H9 (cell line): ENCODE results near the gene RS1. TPM values are rescaled to one million over a fixed set of nuclear protein-coding genes. Genes with fewer than 3 reads are reported as not detected.

ENCODE experiments used
- DNase-seq: peaks from one replicate; pipeline ENCODE4 v3.0.0-alpha.2; 2017
- H2AFZ ChIP-seq: one replicate; pipeline ENCODE4 v1.6.1; 2013; ENCODE audit warnings: mild to moderate bottlenecking, low read length, control low read depth, moderate library complexity
- H2AK5ac ChIP-seq: 2 replicates; pipeline ENCODE4 v1.6.1; 2013; ENCODE audit warnings: low read length, control low read depth, mixed read lengths; ENCODE audit not compliant: insufficient read length
- H2BK120ac ChIP-seq: one replicate; pipeline ENCODE4 v1.6.1; 2013; ENCODE audit warnings: low read depth, mild to moderate bottlenecking, low read length, control low read depth, inconsistent platforms; ENCODE audit not compliant: poor library complexity, severe bottlenecking
- H2BK12ac ChIP-seq: 2 replicates; pipeline ENCODE4 v1.6.1; 2013; ENCODE audit warnings: low read length, control low read depth, mixed read lengths, low read depth; ENCODE audit not compliant: insufficient read length
- H2BK15ac ChIP-seq: 2 replicates; pipeline ENCODE4 v1.6.1; 2013; ENCODE audit warnings: low read depth, low read length, control low read depth
- H2BK20ac ChIP-seq: one replicate; pipeline ENCODE4 v1.6.1; 2013; ENCODE audit warnings: low read depth, mild to moderate bottlenecking, low read length, control low read depth, inconsistent platforms; ENCODE audit not compliant: poor library complexity, severe bottlenecking
- H2BK5ac ChIP-seq: 2 replicates; pipeline ENCODE4 v1.6.1; 2013; ENCODE audit warnings: low read length, control low read depth, mixed read lengths; ENCODE audit not compliant: insufficient read length
- H3K14ac ChIP-seq: 2 replicates; pipeline ENCODE4 v1.6.1; 2013; ENCODE audit warnings: low read length, control low read depth; ENCODE audit not compliant: insufficient read depth
- H3K18ac ChIP-seq: 2 replicates; pipeline ENCODE4 v1.6.1; 2013; ENCODE audit warnings: low read depth, mild to moderate bottlenecking, mixed read lengths, low read length, control low read depth; ENCODE audit not compliant: insufficient read length
- H3K23ac ChIP-seq: 2 replicates; pipeline ENCODE4 v1.6.1; 2013; ENCODE audit warnings: low read length, control low read depth, mixed read lengths, low read depth; ENCODE audit not compliant: insufficient read length
- H3K23me2 ChIP-seq: 2 replicates; pipeline ENCODE4 v1.6.1; 2013; ENCODE audit warnings: low read depth, mild to moderate bottlenecking, mixed read lengths, low read length, control low read depth; ENCODE audit not compliant: insufficient read length, poor library complexity, severe bottlenecking
- H3K27ac ChIP-seq: 2 replicates; pipeline ENCODE4 v1.5.1; 2013; ENCODE audit warnings: low read length, control low read depth, mixed read lengths, low read depth; ENCODE audit not compliant: insufficient read length
- H3K27me3 ChIP-seq: 2 replicates; pipeline ENCODE4 v1.6.1; 2013; ENCODE audit warnings: low read length, control low read depth, inconsistent platforms; ENCODE audit not compliant: insufficient read depth
- H3K4ac ChIP-seq: 2 replicates; pipeline ENCODE4 v1.6.1; 2013; ENCODE audit warnings: low read depth, mild to moderate bottlenecking, control low read depth, inconsistent platforms, low read length, moderate library complexity
- H3K4me1 ChIP-seq: 2 replicates; pipeline ENCODE4 v1.6.1; 2013; ENCODE audit warnings: low read length, control low read depth, inconsistent platforms; ENCODE audit not compliant: insufficient read depth
- H3K4me2 ChIP-seq: 2 replicates; pipeline ENCODE4 v1.6.1; 2013; ENCODE audit warnings: low read length, control low read depth, mixed read lengths; ENCODE audit not compliant: insufficient read length, insufficient read depth
- H3K56ac ChIP-seq: 2 replicates; pipeline ENCODE4 v1.6.1; 2013; ENCODE audit warnings: low read depth, mild to moderate bottlenecking, mixed read lengths, low read length, control low read depth; ENCODE audit not compliant: insufficient read length
- H3K79me1 ChIP-seq: 2 replicates; pipeline ENCODE4 v1.6.1; 2013; ENCODE audit warnings: low read depth, mild to moderate bottlenecking, moderate library complexity, low read length, control low read depth, inconsistent platforms; ENCODE audit not compliant: insufficient read depth, poor library complexity, severe bottlenecking
- H3K79me2 ChIP-seq: 2 replicates; pipeline ENCODE4 v1.6.1; 2013; ENCODE audit warnings: low read length, control low read depth, inconsistent platforms; ENCODE audit not compliant: insufficient read depth
- H3K9ac ChIP-seq: 2 replicates; pipeline ENCODE4 v1.6.1; 2013; ENCODE audit warnings: low read length, control low read depth, mixed read lengths; ENCODE audit not compliant: insufficient read length; ENCODE audit errors: extremely low read depth
- H3K9me3 ChIP-seq: one replicate; pipeline ENCODE4 v1.6.1; 2013; ENCODE audit warnings: low read depth, low read length, inconsistent platforms; ENCODE audit not compliant: control insufficient read depth
- H3T11ph ChIP-seq: one replicate; pipeline ENCODE4 v1.6.1; 2013; ENCODE audit warnings: mild to moderate bottlenecking, low read length, control low read depth, inconsistent platforms
- H4K20me1 ChIP-seq: one replicate; pipeline ENCODE4 v1.6.1; 2013; ENCODE audit not compliant: control insufficient read depth, insufficient read length, insufficient read depth
- H4K5ac ChIP-seq: 2 replicates; pipeline ENCODE4 v1.6.1; 2013; ENCODE audit warnings: low read depth, mild to moderate bottlenecking, mixed read lengths, low read length, control low read depth; ENCODE audit not compliant: insufficient read length
- H4K8ac ChIP-seq: replicated peaks from 2 replicates; pipeline ENCODE4 v1.6.1; 2013; ENCODE audit warnings: low read length, control low read depth, mixed read lengths, low read depth; ENCODE audit not compliant: insufficient read length
- H4K91ac ChIP-seq: 2 replicates; pipeline ENCODE4 v1.6.1; 2013; ENCODE audit warnings: low read depth, mild to moderate bottlenecking, moderate library complexity, mixed read lengths, low read length, control low read depth; ENCODE audit not compliant: insufficient read length
- H3K27ac Mint-ChIP-seq, 3 experiments: 2 replicates in 2 of 3; 3 replicates in 1 of 3; pipeline ENCODE4 v1.8.0; 2020 to 2021; ENCODE audit warnings: mixed read lengths in 3 of 3, mild to moderate bottlenecking in 1 of 3, moderate library complexity in 1 of 3
- H3K27me3 Mint-ChIP-seq: 2 replicates; pipeline ENCODE4 v1.8.0; 2021; ENCODE audit warnings: low read depth, mild to moderate bottlenecking, moderate library complexity, mixed read lengths
- H3K36me3 Mint-ChIP-seq, 3 experiments: 2 replicates in 2 of 3; 3 replicates in 1 of 3; pipeline ENCODE4 v1.8.0; 2020 to 2021; ENCODE audit warnings: low read depth in 3 of 3, mixed read lengths in 3 of 3; ENCODE audit not compliant: insufficient read depth in 1 of 3
- H3K4me1 Mint-ChIP-seq, 2 experiments: 2 replicates each; pipeline ENCODE4 v1.8.0; 2020; ENCODE audit warnings: mixed read lengths in 2 of 2
- H3K4me3 Mint-ChIP-seq, 2 experiments: 2 replicates in 1 of 2; 3 replicates in 1 of 2; pipeline ENCODE4 v1.8.0; 2020 to 2021; ENCODE audit warnings: mild to moderate bottlenecking in 2 of 2, mixed read lengths in 2 of 2, moderate library complexity in 1 of 2
- H3K9me3 Mint-ChIP-seq, 2 experiments: 2 replicates in 1 of 2; 3 replicates in 1 of 2; pipeline ENCODE4 v1.8.0; 2020; ENCODE audit warnings: mild to moderate bottlenecking in 2 of 2, mixed read lengths in 2 of 2, moderate library complexity in 1 of 2
- CTCF ChIP-seq: fragments of 200-600 bp; sonication (generic); conservative IDR thresholded peaks from 3 replicates; pipeline ENCODE4 v1.8.0; 2021; ENCODE audit warnings: antibody characterized with exemption, mild to moderate bottlenecking
- WGBS: extraction: QIAGEN DNeasy Blood & Tissue Kit; methylation state at CpG from one replicate; pipeline ENCODE4 v1.1.7; 2013; ENCODE audit warnings: missing lambda C conversion rate, low lambda C conversion rate, mixed read lengths; ENCODE audit not compliant: insufficient read length; ENCODE audit errors: extremely low coverage; 5-methylcytosine and 5-hydroxymethylcytosine counted together
- total RNA-seq: library from RNA; stranded (reverse); gene quantifications from 2 replicates; pipeline ENCODE4 v1.2.1, GENCODE V29; 2021

The RS1 gene
- total RNA-seq, 1 experiment from 2014 or later = not detected

- WGBS = no CpG with 5 or more reads among the region's 2 CpGs
Measured at GRCh38 chrX:18591834-18592233, 80.1 kb downstream of the RS1 start.

More at GRCh38 chrX:18591834-18592233, 80.1 kb downstream of the RS1 start:
- Histone ChIP-seq H2BK15ac (no peak overlapping the region), H2BK120ac (no peak overlapping the region), H2AK5ac (no peak overlapping the region), H2AFZ (no peak overlapping the region), H4K5ac (no peak overlapping the region), H2BK12ac (no peak overlapping the region), H3K27me3 (no peaks in the 10 kb centered on the region), H3K14ac (no peak overlapping the region), H3K79me2 (no peaks in the 10 kb centered on the region; the same call in 1 of the 2 replicates), H3K4ac (no peak overlapping the region), H3K4me1 (no peaks in the 10 kb centered on the region), H2BK5ac (no peak overlapping the region), H4K91ac (no peak overlapping the region), H3K4me2 (no peak overlapping the region), H4K20me1 (no peaks in the 10 kb centered on the region), H3K79me1 (no peaks in the 10 kb centered on the region), H4K8ac (no peak overlapping the region), H3K23me2 (no peaks in the 10 kb centered on the region), H2BK20ac (no peak overlapping the region), H3K9ac (no peak overlapping the region), H3K56ac (no peak overlapping the region), H3T11ph (no peak overlapping the region), H3K18ac (no peak overlapping the region), H3K27ac (no peak overlapping the region), H3K23ac (no peak overlapping the region), H3K9me3 (peaks cover 34% of the 10 kb centered on the region)
- no peak for TF ChIP-seq CTCF
- Mint-ChIP-seq H3K4me1 (no peaks in the 10 kb centered on the region), H3K27ac (peak overlapping the region in 1 of 3 experiments; percentile 45; a peak in 1 of 7 replicates), H3K4me3 (no peak overlapping the region), H3K9me3 (peaks cover 36 to 49% of the 10 kb centered on the region in 2 experiments), H3K27me3 (no peaks in the 10 kb centered on the region), H3K36me3 (peaks cover 12 to 37% (median 26%) of the 10 kb centered on the region in 3 experiments; a peak in 6 of 7 replicates)
- no peak for DNase-seq

Other genes with a start within 250 kb of the RS1 start
- 16.9 and 19.5 TPM in 2 replicates for gene CDKL5, start 246.5 kb downstream of the RS1 start, total RNA-seq
- 0.15 and 0.52 TPM in 2 replicates for gene PPEF1, start 35.5 kb upstream of the RS1 start, total RNA-seq